GM19467 (cell line): ENCODE measurements around the gene SLC25A18.

ENCODE experiments used
- ATAC-seq: cut with Tn5 transposase; IDR thresholded peaks from one replicate; pipeline ENCODE4 v1.9.1; 2021; ENCODE audit warnings: mild to moderate bottlenecking, moderate library complexity; ENCODE audit not compliant: unreplicated experiment

SLC25A18 gene

GRCh38 chr22:17569971-17570511 lies 6.7 kb downstream of the SLC25A18 start:
- no peak for ATAC-seq

GRCh38 chr22:17570851-17571631 lies 7.7 kb downstream of the SLC25A18 start:
- ATAC-seq = no peak

- ATAC-seq = no peak
Observed at GRCh38 chr22:17575151-17575550, 11.9 kb downstream of the SLC25A18 start.

- no peak for ATAC-seq
Observed at GRCh38 chr22:17575681-17576080, 12.4 kb downstream of the SLC25A18 start.

- no peak for ATAC-seq
Observed at GRCh38 chr22:17576470-17576869, 13.2 kb downstream of the SLC25A18 start.

GRCh38 chr22:17578136-17578754 lies 14.9 kb downstream of the SLC25A18 start:
- no peak for ATAC-seq

- no peak for ATAC-seq
Observed at GRCh38 chr22:17579535-17579981, 16.3 kb downstream of the SLC25A18 start.

- ATAC-seq = no peak
Observed at GRCh38 chr22:17580441-17581031, 17.2 kb downstream of the SLC25A18 start.

- ATAC-seq = no peak
Observed at GRCh38 chr22:17581056-17581455, 17.8 kb downstream of the SLC25A18 start.

- no peak for ATAC-seq
Observed at GRCh38 chr22:17581631-17582030, 18.3 kb downstream of the SLC25A18 start.

- ATAC-seq = no peak
Observed at GRCh38 chr22:17583151-17583550, 19.9 kb downstream of the SLC25A18 start.

- no peak for ATAC-seq
Observed at GRCh38 chr22:17586831-17587440, 23.6 kb downstream of the SLC25A18 start.

- no peak for ATAC-seq
Observed at GRCh38 chr22:17587629-17588028, 24.3 kb downstream of the SLC25A18 start.

GRCh38 chr22:17588606-17589005 lies 25.3 kb downstream of the SLC25A18 start:
- no peak for ATAC-seq

- no peak for ATAC-seq
Observed at GRCh38 chr22:17589810-17590375, 26.6 kb downstream of the SLC25A18 start.

GRCh38 chr22:17590586-17590985 lies 27.3 kb downstream of the SLC25A18 start:
- no peak for ATAC-seq

GRCh38 chr22:17592201-17592600 lies 28.9 kb downstream of the SLC25A18 start:
- ATAC-seq = no peak

GRCh38 chr22:17596226-17596625 lies 32.9 kb downstream of the SLC25A18 start:
- no peak for ATAC-seq

GRCh38 chr22:17597217-17597616 lies 33.9 kb downstream of the SLC25A18 start:
- no peak for ATAC-seq

GRCh38 chr22:17598318-17598717 lies 35.0 kb downstream of the SLC25A18 start:
- no peak for ATAC-seq

- no peak for ATAC-seq
Observed at GRCh38 chr22:17601031-17601430, 37.7 kb downstream of the SLC25A18 start.
